GM23338 (cell line): ENCODE results near the gene NEK4.

ENCODE experiments used
- CTCF ChIP-seq, 2 experiments: fragments of 200-600 bp in 1 of 2; sonication (generic) in 1 of 2; conservative IDR thresholded peaks; 2 replicates each; pipeline versions ENCODE4 v1.5.1 to v1.6.1; 2016 to 2017; ENCODE audit warnings: antibody characterized with exemption in 2 of 2, low read depth in 2 of 2, mild to moderate bottlenecking in 2 of 2, moderate library complexity in 1 of 2
- ETS1 ChIP-seq: IDR thresholded peaks from 2 replicates; pipeline ENCODE4 v1.6.1; 2016; ENCODE audit warnings: antibody characterized with exemption
- EZH2 ChIP-seq: fragments of 200-600 bp; sonication (generic); IDR thresholded peaks from one replicate; pipeline ENCODE4 v1.8.0; 2017; ENCODE audit warnings: antibody characterized with exemption, mild to moderate bottlenecking, low read depth; ENCODE audit not compliant: unreplicated experiment
- JUNB ChIP-seq: IDR thresholded peaks from one replicate; pipeline ENCODE4 v1.6.1; 2016; ENCODE audit warnings: antibody characterized with exemption; ENCODE audit not compliant: unreplicated experiment
- NANOG ChIP-seq: IDR thresholded peaks from 2 replicates; pipeline ENCODE4 v1.6.1; 2016; ENCODE audit warnings: antibody characterized with exemption, borderline replicate concordance
- POLR2AphosphoS5 ChIP-seq: IDR thresholded peaks from 2 replicates; pipeline ENCODE4 v1.6.1; 2016; ENCODE audit warnings: antibody characterized with exemption, low read depth
- REST ChIP-seq: IDR thresholded peaks from one replicate; pipeline ENCODE4 v1.6.1; 2018; ENCODE audit warnings: antibody characterized with exemption; ENCODE audit not compliant: unreplicated experiment
- ZNF114 ChIP-seq: fragments of 250-450 bp; sonication (Bioruptor Pico); IDR thresholded peaks from 2 replicates; pipeline ENCODE4 v1.5.0; 2020; ENCODE audit warnings: mild to moderate bottlenecking, moderate library complexity

- no peak for TF ChIP-seq CTCF (conservative IDR thresholded peaks at IDR 0.05; ENCODE audit: low read depth in 2 of 2)
- TF ChIP-seq EZH2: no peak
- no peak for TF ChIP-seq NANOG
- TF ChIP-seq ZNF114 (CRISPR knock-in tag): no peak
- no peak for TF ChIP-seq JUNB
- TF ChIP-seq POLR2AphosphoS5: no peak
- no peak for TF ChIP-seq REST
- no peak for TF ChIP-seq ETS1
These were observed 46.2 kb downstream of the NEK4 start for GRCh38 chr3:52724511-52724910.
